HFFc6 (cell line): ENCODE results near the gene FANCB. TPM values are rescaled to one million over a fixed set of nuclear protein-coding genes. Genes with fewer than 3 reads are reported as not detected.
A peak's percentile ranks its signal among the peaks of the same experiment; 100 is the strongest.

Experiments
- DNase-seq: peaks from one replicate; pipeline ENCODE4 v3.0.0-alpha.2; 2018
- H3K27ac Mint-ChIP-seq: 2 replicates; pipeline ENCODE4 v1.8.0; 2020; ENCODE audit warnings: mild to moderate bottlenecking, mixed read lengths
- H3K27me3 Mint-ChIP-seq: 2 replicates; pipeline ENCODE4 v1.8.0; 2021; ENCODE audit warnings: mild to moderate bottlenecking, moderate library complexity, mixed read lengths; ENCODE audit not compliant: insufficient read depth
- H3K36me3 Mint-ChIP-seq: 2 replicates; pipeline ENCODE4 v1.8.0; 2021; ENCODE audit warnings: low read depth, mixed read lengths
- H3K4me1 Mint-ChIP-seq: 2 replicates; pipeline ENCODE4 v1.8.0; 2020; ENCODE audit warnings: low read depth, mixed read lengths
- H3K4me3 Mint-ChIP-seq: 2 replicates; pipeline ENCODE4 v1.8.0; 2020; ENCODE audit warnings: mild to moderate bottlenecking, moderate library complexity, mixed read lengths
- H3K9me3 Mint-ChIP-seq: 2 replicates; pipeline ENCODE4 v1.8.0; 2020; ENCODE audit warnings: mild to moderate bottlenecking, mixed read lengths
- total RNA-seq, 6 experiments: library from RNA; stranded (reverse); fragmentation: NEBNext Ultra II Directional; extraction: Animal tissue kit (Norgen Biotek cat#: 25700); gene quantifications; 2 replicates in 1 of 6; 3 replicates in 5 of 6; pipeline ENCODE4 v1.2.3, GENCODE V29; 2021
- TF ChIP-seq, protein P1 (sequence below): fragments of 200-600 bp; sonication (generic); IDR thresholded peaks from 2 replicates; pipeline ENCODE4 v1.5.0; 2021; ENCODE audit warnings: antibody characterized with exemption, mild to moderate bottlenecking

The FANCB gene
- total RNA-seq, 6 experiments from 2014 or later = 6.6 to 10.0 (median 8.7) TPM

DNA sequence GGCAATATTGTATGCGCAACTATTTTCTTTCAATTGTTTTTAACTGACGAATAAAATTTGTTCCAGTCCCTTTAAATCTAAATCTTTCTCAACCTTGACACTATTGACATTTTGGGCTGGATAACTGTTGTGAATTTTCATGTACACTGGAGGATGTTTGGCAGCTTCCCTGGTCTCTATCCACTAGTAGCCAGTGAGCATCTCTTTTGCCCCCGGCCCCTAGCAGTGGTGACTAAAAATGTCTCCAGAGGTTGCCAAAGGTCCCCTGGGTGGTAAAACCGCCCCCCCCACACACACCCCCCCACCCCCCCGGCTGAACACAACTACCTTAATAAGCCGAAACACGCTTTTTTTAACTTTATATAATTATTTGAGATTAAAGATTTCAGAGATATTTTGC lies 514 bp downstream of the FANCB start:
- no peak for DNase-seq
- Mint-ChIP-seq H3K4me3 (peak overlapping the region; percentile 85), H3K4me1 (peaks cover 34% of the 10 kb centered on the region), H3K27me3 (no peaks in the 10 kb centered on the region), H3K9me3 (peaks cover 5% of the 10 kb centered on the region), H3K36me3 (peaks cover 30% of the 10 kb centered on the region), H3K27ac (peak overlapping the region; percentile 60; the same call in 1 of the 2 replicates)
- TF ChIP-seq, protein P1, sequence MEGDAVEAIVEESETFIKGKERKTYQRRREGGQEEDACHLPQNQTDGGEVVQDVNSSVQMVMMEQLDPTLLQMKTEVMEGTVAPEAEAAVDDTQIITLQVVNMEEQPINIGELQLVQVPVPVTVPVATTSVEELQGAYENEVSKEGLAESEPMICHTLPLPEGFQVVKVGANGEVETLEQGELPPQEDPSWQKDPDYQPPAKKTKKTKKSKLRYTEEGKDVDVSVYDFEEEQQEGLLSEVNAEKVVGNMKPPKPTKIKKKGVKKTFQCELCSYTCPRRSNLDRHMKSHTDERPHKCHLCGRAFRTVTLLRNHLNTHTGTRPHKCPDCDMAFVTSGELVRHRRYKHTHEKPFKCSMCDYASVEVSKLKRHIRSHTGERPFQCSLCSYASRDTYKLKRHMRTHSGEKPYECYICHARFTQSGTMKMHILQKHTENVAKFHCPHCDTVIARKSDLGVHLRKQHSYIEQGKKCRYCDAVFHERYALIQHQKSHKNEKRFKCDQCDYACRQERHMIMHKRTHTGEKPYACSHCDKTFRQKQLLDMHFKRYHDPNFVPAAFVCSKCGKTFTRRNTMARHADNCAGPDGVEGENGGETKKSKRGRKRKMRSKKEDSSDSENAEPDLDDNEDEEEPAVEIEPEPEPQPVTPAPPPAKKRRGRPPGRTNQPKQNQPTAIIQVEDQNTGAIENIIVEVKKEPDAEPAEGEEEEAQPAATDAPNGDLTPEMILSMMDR = no peak

DNA sequence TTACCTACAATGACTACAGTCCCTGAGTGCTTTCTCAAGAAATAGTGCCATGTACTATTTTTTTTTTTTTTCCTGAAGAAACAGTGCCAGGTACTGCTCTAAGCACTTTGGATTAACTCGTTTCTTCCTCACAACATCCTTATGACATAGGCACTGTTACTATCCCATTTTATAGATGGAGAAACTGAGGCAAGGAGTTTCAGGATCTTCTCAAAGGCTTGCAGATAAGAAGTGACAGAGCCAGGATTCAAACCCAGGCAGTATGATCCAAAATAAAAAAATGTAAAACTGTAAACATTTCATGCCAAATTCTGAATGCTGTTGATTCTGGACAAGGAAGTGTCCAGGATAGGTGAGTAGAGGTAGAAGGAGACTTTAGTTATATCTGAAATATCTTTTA lies 1.1 kb downstream of the FANCB start:
- Mint-ChIP-seq H3K36me3 (peaks cover 31% of the 10 kb centered on the region), H3K4me1 (peaks cover 34% of the 10 kb centered on the region), H3K9me3 (peaks cover 11% of the 10 kb centered on the region), H3K4me3 (peak overlapping the region; percentile 85), H3K27me3 (no peaks in the 10 kb centered on the region), H3K27ac (no peak overlapping the region)
- TF ChIP-seq, protein P1 = no peak
- DNase-seq = no peak

DNA sequence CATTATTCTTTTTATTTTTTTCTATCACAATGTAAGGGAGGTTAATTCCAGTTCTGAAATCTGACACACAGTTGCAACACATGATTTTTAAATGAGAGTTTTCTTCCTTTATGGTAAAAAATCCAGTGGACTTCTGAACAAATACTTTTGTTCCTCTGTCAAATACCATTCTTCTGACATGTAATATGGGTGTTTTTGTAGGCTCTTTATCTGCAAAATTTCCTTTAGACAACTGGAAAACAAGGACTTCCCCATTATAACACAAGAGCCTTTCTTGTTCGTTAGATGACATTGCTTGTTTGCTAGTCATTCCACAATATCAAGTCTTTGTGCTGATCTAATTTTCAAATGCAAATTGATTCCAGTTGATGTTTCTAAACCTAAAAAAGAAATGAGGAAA lies 7.7 kb downstream of the FANCB start:
- no peaks in the 10 kb centered on the region for H3K27me3 Mint-ChIP-seq
- TF ChIP-seq, protein P1 = no peak
- peak overlapping the region; percentile 71 for H3K27ac Mint-ChIP-seq
- H3K4me1 Mint-ChIP-seq = peaks cover 35% of the 10 kb centered on the region
- H3K36me3 Mint-ChIP-seq = peaks cover 33% of the 10 kb centered on the region
- peak; percentile 37 for DNase-seq
- H3K4me3 Mint-ChIP-seq = peak overlapping the region; percentile 56; the same call in 1 of the 2 replicates
- peaks cover 14% of the 10 kb centered on the region for H3K9me3 Mint-ChIP-seq

DNA sequence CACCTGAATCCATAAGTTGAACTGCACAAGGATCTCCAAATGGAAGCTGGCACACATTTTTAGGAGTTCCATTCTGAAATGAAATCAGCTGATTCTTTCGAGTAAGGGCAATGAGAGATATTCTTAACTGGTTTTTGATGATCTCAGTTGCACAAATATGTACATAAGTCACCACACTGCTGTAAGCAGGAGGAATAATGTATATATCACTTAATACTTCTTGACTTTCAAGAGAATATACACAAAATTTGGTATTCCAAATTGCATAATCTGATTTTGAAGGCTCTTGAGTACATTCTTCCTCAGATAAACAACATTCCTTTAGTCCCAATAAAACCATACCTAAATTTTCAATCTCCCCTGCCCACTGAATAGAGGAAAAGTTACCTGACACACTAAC lies 8.2 kb downstream of the FANCB start:
- peak; percentile 38 for DNase-seq
- Mint-ChIP-seq H3K4me1 (peaks cover 37% of the 10 kb centered on the region), H3K36me3 (peaks cover 33% of the 10 kb centered on the region), H3K4me3 (peak overlapping the region; percentile 56), H3K27me3 (no peaks in the 10 kb centered on the region), H3K9me3 (peaks cover 14% of the 10 kb centered on the region), H3K27ac (peak overlapping the region; percentile 71)
- TF ChIP-seq, protein P1 = no peak

DNA sequence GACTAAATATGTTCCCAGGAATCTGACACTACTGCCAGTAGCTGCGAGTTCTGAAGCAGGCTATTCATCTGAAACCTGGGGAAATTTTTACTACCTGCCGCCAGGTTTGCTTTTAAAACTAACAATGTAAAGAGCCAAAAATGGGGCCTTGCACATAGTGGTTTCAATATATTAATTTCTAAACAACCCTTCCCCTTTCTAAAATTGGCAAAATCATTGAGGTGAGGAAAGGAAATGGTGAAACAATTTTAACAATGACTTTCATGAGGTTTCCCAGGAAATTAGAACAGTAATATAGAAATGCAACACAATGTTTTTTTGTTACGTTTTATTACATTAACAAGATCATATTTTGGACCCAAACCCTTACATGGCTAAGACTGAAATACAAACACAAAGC lies 21.3 kb downstream of the FANCB start:
- H3K4me1 Mint-ChIP-seq = peaks cover 19% of the 10 kb centered on the region
- H3K36me3 Mint-ChIP-seq = peaks cover 11% of the 10 kb centered on the region; the same call in 1 of the 2 replicates
- TF ChIP-seq, protein P1 = no peak
- no peak overlapping the region for H3K27ac Mint-ChIP-seq
- no peaks in the 10 kb centered on the region for H3K9me3 Mint-ChIP-seq
- no peak for DNase-seq
- no peak overlapping the region for H3K4me3 Mint-ChIP-seq
- H3K27me3 Mint-ChIP-seq = peaks cover 2% of the 10 kb centered on the region; the same call in 1 of the 2 replicates

GRCh38 chrX:14843666-14844065 lies 29.2 kb downstream of the FANCB start:
- peaks cover 21% of the 10 kb centered on the region for H3K4me1 Mint-ChIP-seq
- no peaks in the 10 kb centered on the region; the same call in 1 of the 2 replicates for H3K27me3 Mint-ChIP-seq
- H3K27ac Mint-ChIP-seq = no peak overlapping the region
- H3K36me3 Mint-ChIP-seq = peaks cover 6% of the 10 kb centered on the region; the same call in 1 of the 2 replicates
- TF ChIP-seq, protein P1 = no peak
- no peak for DNase-seq
- no peaks in the 10 kb centered on the region for H3K9me3 Mint-ChIP-seq
- H3K4me3 Mint-ChIP-seq = no peak overlapping the region
